Panc1 (cell line): ENCODE results near the gene DYNC1H1. TPM values are rescaled to one million over a fixed set of nuclear protein-coding genes. Genes with fewer than 3 reads are reported as not detected.
"Not testable (repeated sequence)": the region's sequence is repeated elsewhere in the genome, so short reads cannot be mapped to it uniquely, and the experiment has no call there.

Experiments
- ATAC-seq: fragments of 200-7000 bp; cut with Tn5 transposase; 2 replicates; pipeline ENCODE4 v1.9.1; 2020; ENCODE audit warnings: mild to moderate bottlenecking, moderate library complexity
- BruUV-seq: library from RNA; stranded (reverse); fragments of 400-500 nt; replicated peaks from 2 replicates; lab custom pipeline; 2021; lab: Mats Ljungman, UMichigan
- CTCF ChIA-PET: fragments of 300-600 bp; sonication (Branson Sonifier 250); formaldehyde crosslinking; loops from one replicate; lab custom pipeline; 2022; ENCODE audit warnings: antibody characterized with exemption; lab: Charles Lee
- POLR2A ChIA-PET: fragments of 300-600 bp; sonication (Branson Sonifier 250); formaldehyde crosslinking; loops from one replicate; lab custom pipeline; 2022; ENCODE audit warnings: antibody characterized with exemption; lab: Charles Lee
- DNase-seq: peaks from one replicate; pipeline ENCODE4 v3.0.0-alpha.2; 2010; ENCODE audit warnings: low read depth, low spot score
- H3K27ac ChIP-seq: 2 replicates; pipeline ENCODE4 v1.5.1; 2011; ENCODE audit warnings: mild to moderate bottlenecking, low read length, inconsistent platforms
- H3K27me3 ChIP-seq: fragments of 200-500 bp; sonication (Bioruptor generic); 2 replicates; pipeline ENCODE4 v1.6.0; 2014; ENCODE audit warnings: low read length, inconsistent platforms; ENCODE audit not compliant: control insufficient read depth, insufficient read depth
- H3K36me3 ChIP-seq: fragments of 200-500 bp; sonication (Bioruptor generic); 2 replicates; pipeline ENCODE4 v1.5.1; 2014; ENCODE audit warnings: inconsistent platforms, mild to moderate bottlenecking, low read length, moderate library complexity; ENCODE audit not compliant: control insufficient read depth, insufficient read depth
- H3K4me1 ChIP-seq: 2 replicates; pipeline ENCODE4 v1.5.1; 2011; ENCODE audit warnings: inconsistent platforms, mild to moderate bottlenecking, low read length, moderate library complexity; ENCODE audit not compliant: control insufficient read depth, insufficient read depth
- H3K4me3 ChIP-seq, 2 experiments: 2 replicates each; pipeline ENCODE4 v1.5.1; 2011 to 2012; ENCODE audit warnings: low read depth in 2 of 2, low read length in 2 of 2, mild to moderate bottlenecking in 2 of 2, inconsistent platforms in 1 of 2, moderate library complexity in 1 of 2
- H3K9me3 ChIP-seq: fragments of 200-500 bp; sonication (Bioruptor generic); 2 replicates; pipeline ENCODE4 v1.5.1; 2014; ENCODE audit warnings: low read depth, mild to moderate bottlenecking, inconsistent platforms, low read length, moderate library complexity; ENCODE audit not compliant: control insufficient read depth, insufficient read depth
- POLR2AphosphoS5 ChIP-seq: IDR thresholded peaks from 2 replicates; pipeline ENCODE4 v1.6.1; 2012; ENCODE audit warnings: mild to moderate bottlenecking, low read depth, low read length, moderate library complexity
- SIN3A ChIP-seq: IDR thresholded peaks from 2 replicates; pipeline ENCODE4 v1.6.1; 2012; ENCODE audit warnings: low read depth, mild to moderate bottlenecking, low read length, moderate library complexity, borderline replicate concordance; ENCODE audit not compliant: insufficient read depth
- TCF7L2 ChIP-seq: IDR thresholded peaks from 2 replicates; pipeline ENCODE4 v1.6.1; 2011; ENCODE audit warnings: mild to moderate bottlenecking, low read depth, low read length, inconsistent platforms
- in situ Hi-C: cut with HindIII; loops from 2 replicates; pipeline ENCODE4 v1.10.0; 2016; ENCODE audit warnings: low sequenced_read_pairs, low pct_unique_long_range_greater_than_20kb
- intact Hi-C: fragments of 100-400 bp; cut with micrococcal nuclease; formaldehyde crosslinking; loops from one replicate; pipeline ENCODE4 v1.10.0; 2022; ENCODE audit not compliant: unreplicated experiment
- total RNA-seq: library from RNA; stranded (reverse); gene quantifications from one replicate; pipeline ENCODE4 v1.2.1, GENCODE V29; 2021; ENCODE audit not compliant: unreplicated experiment
- TF ChIP-seq, protein P1 (sequence below), 2 experiments: IDR thresholded peaks; 2 replicates each; pipeline ENCODE4 v1.6.1; 2011 to 2012; ENCODE audit warnings: low read depth in 2 of 2, control low read depth in 1 of 2, low read length in 1 of 2, mild to moderate bottlenecking in 1 of 2, moderate library complexity in 1 of 2; ENCODE audit not compliant: insufficient read depth in 1 of 2
- TF ChIP-seq, protein P2 (sequence below): fragments of 450-650 bp; IDR thresholded peaks from 2 replicates; pipeline ENCODE4 v1.5.1; 2017; ENCODE audit warnings: mild to moderate bottlenecking

Gene DYNC1H1
- total RNA-seq, 1 experiment from 2014 or later: 382 TPM

DNA sequence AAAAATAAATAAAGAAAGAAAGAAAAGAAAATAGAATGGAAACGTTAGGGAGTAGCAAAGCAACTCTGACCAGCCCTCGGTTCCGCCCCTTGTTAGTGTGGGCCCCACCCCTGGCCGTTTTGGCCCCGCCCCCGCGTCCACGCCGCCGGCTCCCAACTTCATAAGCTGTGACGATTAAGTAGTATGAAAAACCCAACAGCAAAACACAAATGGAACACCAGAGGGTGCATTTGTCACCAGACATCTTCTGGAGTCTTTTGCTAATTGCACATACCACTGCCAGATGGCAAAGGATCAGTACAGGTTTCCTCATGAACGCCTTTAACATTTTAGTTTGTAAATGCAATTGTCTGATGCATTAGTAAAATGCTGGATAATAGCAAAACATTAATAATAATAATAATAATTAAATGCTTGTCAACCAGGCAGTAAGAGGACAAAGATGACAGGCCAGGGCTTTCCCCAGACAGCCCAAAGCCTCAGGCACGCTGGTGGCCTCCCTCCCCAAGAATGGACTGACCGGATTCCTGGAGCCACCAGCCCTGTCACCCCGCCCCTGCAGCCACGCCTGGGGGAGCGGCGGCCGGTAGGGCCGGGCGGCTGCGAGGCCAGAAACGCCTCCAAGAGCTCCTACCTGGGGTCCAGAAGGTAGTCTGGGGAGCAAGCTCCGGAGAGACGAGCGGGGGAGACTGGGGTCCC lies 98.9 kb downstream of the DYNC1H1 start:
- Histone ChIP-seq H3K4me3 (no peak overlapping the region), H3K27me3 (no peaks in the 10 kb centered on the region), H3K9me3 (no peaks in the 10 kb centered on the region), H3K4me1 (no peaks in the 10 kb centered on the region), H3K36me3 (no peaks in the 10 kb centered on the region), H3K27ac (no peak overlapping the region)
- in situ Hi-C loops: no loop called here
- intact Hi-C loops: no loop called here
- no TSS peak for BruUV-seq
- ATAC-seq (peak; percentile 95), DNase-seq (peak; percentile 53)
- ChIA-PET POLR2A (interaction anchor here (0.6 kb wide), 2 partner anchors 28 to 241 kb away, joined by 8 to 10 read pairs; no protein-coding TSS in a partner anchor), CTCF (interaction anchor here (0.6 to 1.7 kb wide), 6 partner anchors 18 to 268 kb away, joined by 4 to 15 read pairs (median 4); no protein-coding TSS in a partner anchor)
- TF ChIP-seq TCF7L2 (no peak), POLR2AphosphoS5 (no peak), SIN3A (no peak)
- TF ChIP-seq, protein P1, sequence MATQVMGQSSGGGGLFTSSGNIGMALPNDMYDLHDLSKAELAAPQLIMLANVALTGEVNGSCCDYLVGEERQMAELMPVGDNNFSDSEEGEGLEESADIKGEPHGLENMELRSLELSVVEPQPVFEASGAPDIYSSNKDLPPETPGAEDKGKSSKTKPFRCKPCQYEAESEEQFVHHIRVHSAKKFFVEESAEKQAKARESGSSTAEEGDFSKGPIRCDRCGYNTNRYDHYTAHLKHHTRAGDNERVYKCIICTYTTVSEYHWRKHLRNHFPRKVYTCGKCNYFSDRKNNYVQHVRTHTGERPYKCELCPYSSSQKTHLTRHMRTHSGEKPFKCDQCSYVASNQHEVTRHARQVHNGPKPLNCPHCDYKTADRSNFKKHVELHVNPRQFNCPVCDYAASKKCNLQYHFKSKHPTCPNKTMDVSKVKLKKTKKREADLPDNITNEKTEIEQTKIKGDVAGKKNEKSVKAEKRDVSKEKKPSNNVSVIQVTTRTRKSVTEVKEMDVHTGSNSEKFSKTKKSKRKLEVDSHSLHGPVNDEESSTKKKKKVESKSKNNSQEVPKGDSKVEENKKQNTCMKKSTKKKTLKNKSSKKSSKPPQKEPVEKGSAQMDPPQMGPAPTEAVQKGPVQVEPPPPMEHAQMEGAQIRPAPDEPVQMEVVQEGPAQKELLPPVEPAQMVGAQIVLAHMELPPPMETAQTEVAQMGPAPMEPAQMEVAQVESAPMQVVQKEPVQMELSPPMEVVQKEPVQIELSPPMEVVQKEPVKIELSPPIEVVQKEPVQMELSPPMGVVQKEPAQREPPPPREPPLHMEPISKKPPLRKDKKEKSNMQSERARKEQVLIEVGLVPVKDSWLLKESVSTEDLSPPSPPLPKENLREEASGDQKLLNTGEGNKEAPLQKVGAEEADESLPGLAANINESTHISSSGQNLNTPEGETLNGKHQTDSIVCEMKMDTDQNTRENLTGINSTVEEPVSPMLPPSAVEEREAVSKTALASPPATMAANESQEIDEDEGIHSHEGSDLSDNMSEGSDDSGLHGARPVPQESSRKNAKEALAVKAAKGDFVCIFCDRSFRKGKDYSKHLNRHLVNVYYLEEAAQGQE (IDR thresholded peaks at IDR 0.05; ENCODE audit: insufficient read depth in 1 of 2, low read depth in 2 of 2, low read length in 1 of 2): no peak
- TF ChIP-seq, protein P2, sequence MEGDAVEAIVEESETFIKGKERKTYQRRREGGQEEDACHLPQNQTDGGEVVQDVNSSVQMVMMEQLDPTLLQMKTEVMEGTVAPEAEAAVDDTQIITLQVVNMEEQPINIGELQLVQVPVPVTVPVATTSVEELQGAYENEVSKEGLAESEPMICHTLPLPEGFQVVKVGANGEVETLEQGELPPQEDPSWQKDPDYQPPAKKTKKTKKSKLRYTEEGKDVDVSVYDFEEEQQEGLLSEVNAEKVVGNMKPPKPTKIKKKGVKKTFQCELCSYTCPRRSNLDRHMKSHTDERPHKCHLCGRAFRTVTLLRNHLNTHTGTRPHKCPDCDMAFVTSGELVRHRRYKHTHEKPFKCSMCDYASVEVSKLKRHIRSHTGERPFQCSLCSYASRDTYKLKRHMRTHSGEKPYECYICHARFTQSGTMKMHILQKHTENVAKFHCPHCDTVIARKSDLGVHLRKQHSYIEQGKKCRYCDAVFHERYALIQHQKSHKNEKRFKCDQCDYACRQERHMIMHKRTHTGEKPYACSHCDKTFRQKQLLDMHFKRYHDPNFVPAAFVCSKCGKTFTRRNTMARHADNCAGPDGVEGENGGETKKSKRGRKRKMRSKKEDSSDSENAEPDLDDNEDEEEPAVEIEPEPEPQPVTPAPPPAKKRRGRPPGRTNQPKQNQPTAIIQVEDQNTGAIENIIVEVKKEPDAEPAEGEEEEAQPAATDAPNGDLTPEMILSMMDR: no peak

DNA sequence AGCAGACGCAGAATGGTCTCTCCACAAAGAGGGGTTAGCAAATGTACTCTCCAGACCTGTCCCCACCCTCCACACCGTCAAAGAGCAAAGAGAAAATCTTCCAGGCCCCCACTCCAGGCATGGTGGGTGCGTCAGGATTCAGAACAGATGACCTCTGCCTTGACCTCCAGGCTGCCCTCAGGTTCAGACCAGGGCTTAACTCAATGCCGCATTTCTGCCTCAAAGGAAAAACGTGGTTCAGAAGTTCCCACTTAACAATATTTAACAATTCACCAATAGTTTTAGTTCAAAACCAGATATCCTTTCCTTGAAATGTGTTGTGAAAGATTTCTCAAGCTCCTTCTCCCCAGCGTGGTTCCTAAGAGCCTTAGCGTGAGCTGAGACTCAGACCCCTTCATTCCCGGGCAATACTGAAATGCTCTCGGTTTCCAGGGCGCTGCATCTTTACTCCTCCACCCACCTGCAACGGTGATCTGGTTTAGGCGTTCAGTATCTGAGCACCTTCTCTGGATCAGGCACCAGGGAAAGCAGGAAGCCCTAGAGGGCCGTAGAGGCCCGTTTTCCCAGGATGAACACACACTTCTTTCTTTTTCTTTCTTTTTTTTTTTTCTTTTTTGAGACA lies 99.5 kb downstream of the DYNC1H1 start:
- DNase-seq (no peak), ATAC-seq (no peak)
- BruUV-seq: no TSS peak
- ChIA-PET POLR2A (interaction anchor here (0.7 kb wide), 1 partner anchor 29 kb away, joined by 4 read pairs; no protein-coding TSS in a partner anchor), CTCF (interaction anchor here (0.6 to 1.7 kb wide), 2 partner anchors 32 to 78 kb away, joined by 4 to 15 read pairs; no protein-coding TSS in a partner anchor)
- Histone ChIP-seq H3K4me3 (no peak overlapping the region), H3K4me1 (no peaks in the 10 kb centered on the region), H3K27ac (no peak overlapping the region), H3K36me3 (no peaks in the 10 kb centered on the region), H3K27me3 (no peaks in the 10 kb centered on the region), H3K9me3 (no peaks in the 10 kb centered on the region)
- TF ChIP-seq POLR2AphosphoS5 (no peak), TCF7L2 (no peak), SIN3A (no peak)
- TF ChIP-seq, protein P2: no peak
- TF ChIP-seq, protein P1 (IDR thresholded peaks at IDR 0.05; ENCODE audit: insufficient read depth in 1 of 2, low read depth in 2 of 2, low read length in 1 of 2): no peak
- intact Hi-C loops (no loop called here), in situ Hi-C loops (no loop called here)

DNA sequence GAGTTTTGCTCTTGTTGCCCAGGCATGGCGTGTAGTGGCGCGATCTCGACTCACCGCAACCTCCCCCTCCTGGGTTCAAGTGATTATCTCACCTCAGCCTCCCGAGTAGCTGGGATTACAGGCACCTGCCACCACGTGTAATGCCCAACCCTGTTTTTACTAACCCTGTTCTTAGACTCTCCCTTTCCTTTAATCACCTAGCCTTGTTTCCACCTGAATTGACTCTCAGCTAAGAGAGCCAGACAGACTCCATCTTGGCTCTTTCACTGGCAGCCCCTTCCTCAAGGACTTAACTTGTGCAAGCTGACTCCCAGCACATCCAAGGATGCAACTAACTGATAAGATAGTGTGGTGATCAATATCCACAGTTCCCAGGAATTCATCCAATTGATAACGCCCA lies 100.2 kb downstream of the DYNC1H1 start:
- not testable (repeated sequence) for ATAC-seq

More for the DNA sequence above, 100.2 kb downstream of the DYNC1H1 start:
- H3K36me3 ChIP-seq, H3K27ac ChIP-seq, H3K4me3 ChIP-seq, H3K27me3 ChIP-seq, DNase-seq, in situ Hi-C loops, BruUV-seq, CTCF ChIA-PET, intact Hi-C loops, H3K4me1 ChIP-seq, H3K9me3 ChIP-seq: not testable (repeated sequence)
- POLR2A ChIA-PET: interaction anchor here (0.7 kb wide), 1 partner anchor 30 kb away, joined by 4 read pairs; no protein-coding TSS in a partner anchor
